A549 treated with AZD9567 at 1 μM for 4 hours (cell line): ENCODE data around the gene FBXW9. TPM values are rescaled to one million over a fixed set of nuclear protein-coding genes. Genes with fewer than 3 reads are reported as not detected.

Experiments
- total RNA-seq: library from RNA; stranded (reverse); fragments of 200-300 nt; extraction: Qiagen RNA extraction; gene quantifications from 5 replicates; pipeline ENCODE4 v1.2.3, GENCODE V29; 2022; ENCODE audit not compliant: insufficient read depth

The FBXW9 gene
- 11.4 to 14.6 TPM (median 13.9 TPM) in 5 replicates for total RNA-seq

GRCh38 chr19:12696366-12697335 is at the start of gene FBXW9:
Gene FBXW9 (minus strand): TSS chr19:12696631. CDS start chr19:12696581, 50 bp downstream.

GRCh38 chr19:12736995-12737834 is 40.8 kb upstream of the FBXW9 start, which contains the start of gene GET3:
Gene GET3 (plus strand): TSS chr19:12737497. CDS start chr19:12737506, 9 bp downstream.

DNA sequence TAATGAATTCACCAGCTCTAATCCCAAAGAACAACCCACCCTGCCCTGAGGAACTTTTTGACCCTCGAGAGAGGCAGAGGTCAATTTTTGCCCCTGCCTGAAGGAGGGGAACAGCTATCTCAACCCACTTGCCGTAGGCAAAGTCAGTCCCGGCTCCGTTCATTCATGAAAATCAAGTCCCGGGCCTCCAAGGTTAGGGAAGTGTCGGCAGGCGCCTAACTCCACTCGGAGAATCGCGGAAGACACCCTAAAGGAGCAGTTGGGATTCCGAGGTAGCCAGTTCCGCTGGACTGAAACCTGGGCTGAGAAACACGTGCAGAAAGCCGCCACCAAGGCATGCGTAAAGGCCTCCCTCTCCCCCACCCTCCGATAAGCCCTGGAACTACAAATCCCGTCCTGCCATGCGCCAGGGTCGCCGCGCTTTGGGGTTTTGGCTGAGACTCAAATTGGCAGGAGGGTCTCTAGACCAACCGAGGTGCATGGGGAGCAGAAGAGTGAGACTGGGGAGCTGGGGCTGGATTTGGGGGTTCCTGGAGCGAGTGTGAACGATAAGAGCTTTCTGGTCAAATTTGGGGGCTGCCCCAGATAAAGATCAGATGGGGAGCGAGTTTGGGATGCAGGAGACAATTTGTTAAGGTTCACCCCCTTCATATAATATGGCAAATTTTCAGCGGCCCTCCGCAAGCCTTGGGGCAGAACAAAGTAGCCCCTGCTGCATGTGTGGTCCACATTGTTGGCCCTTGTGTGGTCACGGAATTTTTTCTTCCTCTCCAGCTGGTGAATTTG is 27.4 kb upstream of the FBXW9 start, which contains the start of gene TNPO2:
Gene TNPO2 (minus strand): TSS at position 292 of the 786 bp plus-strand sequence. CDS start 2,955 bp downstream, outside the sequence.

DNA sequence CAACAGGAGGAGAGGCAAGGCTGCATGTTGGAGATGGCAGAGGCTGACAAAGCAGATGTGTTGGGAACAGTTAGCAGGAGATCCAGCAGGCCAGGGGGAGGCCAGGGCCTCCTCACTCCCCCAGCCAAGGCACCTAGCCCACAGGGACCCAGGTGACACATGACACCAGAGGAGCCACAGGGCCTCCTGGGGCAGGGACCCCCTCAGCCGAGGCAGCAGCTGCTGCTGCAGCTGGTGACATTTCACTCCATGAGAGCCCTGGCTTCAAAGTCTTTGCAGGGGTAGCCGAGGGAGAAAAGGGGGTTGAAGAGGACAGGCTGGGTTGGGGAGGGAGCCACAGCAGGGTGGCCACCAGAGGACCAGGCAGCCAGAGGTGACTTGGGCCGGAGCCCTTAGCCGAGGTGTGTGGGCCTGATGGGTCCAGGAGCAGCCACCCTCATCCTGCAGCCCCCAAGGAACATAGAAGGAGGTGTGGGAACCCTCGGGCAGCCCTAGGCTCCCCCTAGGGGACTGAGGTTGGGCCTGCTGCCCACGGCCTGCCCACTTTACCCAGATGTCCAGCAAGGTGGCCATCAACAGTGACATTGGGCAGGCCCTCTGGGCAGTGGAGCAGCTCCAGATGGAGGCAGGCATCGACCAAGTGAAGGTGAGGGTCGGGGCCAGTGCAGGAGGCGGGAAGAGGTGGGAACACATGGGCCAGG is 8.8 kb downstream of the FBXW9 start, which contains the start of gene GNG14:
Gene GNG14 (plus strand): TSS at position 503 of the 701 bp plus-strand sequence. CDS start 51 bp downstream, at position 554.

DNA sequence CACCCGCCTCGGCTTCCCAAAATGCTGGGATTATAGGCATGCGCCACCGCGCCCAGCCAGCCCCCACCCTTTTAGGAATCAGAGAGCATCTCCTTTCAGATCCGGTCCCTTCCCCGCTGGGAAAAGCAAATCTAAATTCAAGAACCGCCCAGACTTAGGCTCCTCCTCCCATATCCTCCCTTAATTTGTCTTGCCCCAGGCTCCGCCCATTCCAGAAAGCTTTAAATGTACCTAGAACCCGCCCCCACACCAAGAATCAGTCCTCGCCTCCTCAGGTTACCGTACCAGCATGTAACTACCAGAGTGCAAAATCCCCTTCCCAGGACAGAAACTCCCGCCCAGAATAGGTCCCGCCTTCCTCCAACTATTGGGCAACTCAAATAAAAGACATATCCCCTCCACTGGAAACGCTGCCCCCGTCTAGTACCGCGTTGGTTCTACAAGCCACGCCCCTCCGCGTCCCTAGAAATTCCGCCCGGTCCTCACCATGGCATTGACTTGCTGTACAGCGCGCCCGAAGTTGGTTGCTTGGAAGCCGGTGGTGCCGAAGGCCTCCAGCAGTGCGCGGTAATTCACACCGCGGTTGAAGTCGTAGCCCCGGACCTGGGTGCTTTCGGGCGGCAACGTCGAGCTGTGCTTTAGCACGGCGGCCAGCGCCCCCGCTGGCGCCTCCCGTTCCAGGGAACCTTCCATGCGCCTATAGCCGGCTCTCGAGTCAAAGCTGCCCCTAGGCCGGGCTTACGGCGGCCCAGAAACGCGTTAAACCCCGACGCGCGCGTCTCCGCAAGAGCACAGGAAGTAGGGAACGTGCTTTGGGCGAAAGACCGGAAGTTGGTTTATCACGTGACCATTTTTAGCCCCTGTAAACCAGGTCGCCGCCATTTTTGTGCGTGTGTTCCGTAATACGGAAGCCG is 15.1 kb downstream of the FBXW9 start, which contains the start of gene DHPS:
Gene DHPS (minus strand): TSS at position 807 of the 914 bp plus-strand sequence. CDS start 114 bp downstream, at position 693.

DNA sequence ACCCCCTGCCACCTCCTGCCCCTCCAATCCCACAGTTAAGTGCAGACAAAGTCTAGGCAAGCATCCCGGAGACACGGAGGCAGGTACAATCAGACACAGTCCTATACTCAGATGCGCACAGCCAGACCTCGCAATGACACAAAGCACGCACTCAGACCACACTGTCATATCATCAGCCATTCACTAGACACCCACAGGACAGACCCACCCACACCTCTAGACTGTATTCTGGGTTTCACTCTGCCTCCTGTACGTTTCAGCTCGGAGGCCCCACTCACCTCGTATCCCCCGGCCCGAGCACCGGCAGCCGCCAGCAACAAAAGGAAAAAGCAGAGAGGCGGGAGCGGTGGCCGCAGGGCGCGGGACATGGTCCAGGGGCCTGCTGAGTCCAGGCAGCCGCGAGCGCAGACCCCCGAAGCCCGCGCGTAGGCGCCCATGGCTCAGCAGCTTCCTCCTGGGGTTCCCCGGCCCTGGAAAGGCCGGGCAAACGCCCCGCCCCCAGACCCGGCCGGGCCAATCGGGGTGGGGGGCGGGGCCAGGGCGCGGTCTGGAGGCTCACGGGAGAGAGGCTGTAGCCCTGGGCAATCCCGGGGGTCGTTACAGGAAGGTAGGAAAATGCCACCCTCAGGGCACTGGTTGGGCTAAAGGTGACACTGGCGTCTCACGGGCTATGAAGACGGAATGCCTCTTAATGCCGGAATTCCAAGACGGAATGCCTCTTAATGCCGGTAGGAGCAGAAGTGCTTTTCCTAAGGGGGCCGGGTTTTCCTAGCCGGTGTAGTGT is 30.0 kb downstream of the FBXW9 start, which contains the start of the genes MAN2B1 and WDR83:
Gene MAN2B1 (minus strand): TSS at position 478 of the 784 bp plus-strand sequence. CDS start 41 bp downstream, at position 437.
Gene WDR83 (plus strand): TSS at position 543 of the 784 bp plus-strand sequence. CDS start 2,984 bp downstream, outside the sequence.

Other genes with a start within 250 kb of the FBXW9 start
- not detected in 5 replicates for gene ZNF709, start 211.8 kb downstream of the FBXW9 start, total RNA-seq
- gene ZNF564, start 145.1 kb downstream of the FBXW9 start, total RNA-seq: 1.8 to 2.4 TPM (median 2.1 TPM) in 5 replicates
- gene ZNF490, start 85.8 kb downstream of the FBXW9 start, total RNA-seq: 0.54 to 3.3 TPM (median 0.66 TPM) in 5 replicates
- 4.5 to 11.0 TPM (median 5.7 TPM) in 5 replicates for gene ZNF791, start 85.7 kb downstream of the FBXW9 start, total RNA-seq
- 19.1 to 30.7 TPM (median 22.0 TPM) in 5 replicates for gene MAN2B1, start 29.9 kb downstream of the FBXW9 start, total RNA-seq
- 8.4 to 11.5 TPM (median 10.0 TPM) in 5 replicates for gene WDR83, start 29.8 kb downstream of the FBXW9 start, total RNA-seq
- 29.7 to 49.1 TPM (median 48.2 TPM) in 5 replicates for gene DHPS, start 14.8 kb downstream of the FBXW9 start, total RNA-seq
- not detected in 5 replicates for gene GNG14, start 8.6 kb downstream of the FBXW9 start, total RNA-seq
- gene TNPO2, start 27.3 kb upstream of the FBXW9 start, total RNA-seq: 31.3 to 35.3 TPM (median 33.6 TPM) in 5 replicates
- gene TRIR, start 38.1 kb upstream of the FBXW9 start, total RNA-seq: 118 to 201 TPM (median 193 TPM) in 5 replicates
- 83.8 to 103 TPM (median 99.2 TPM) in 5 replicates for gene GET3, start 40.9 kb upstream of the FBXW9 start, total RNA-seq
- gene BEST2, start 55.2 kb upstream of the FBXW9 start, total RNA-seq: 0.59 to 1.0 TPM (median 0.79 TPM) in 4 of 5 replicates, not detected in the other
- gene HOOK2, start 78.9 kb upstream of the FBXW9 start, total RNA-seq: 9.8 to 14.0 TPM (median 12.8 TPM) in 5 replicates
- gene JUNB, start 94.9 kb upstream of the FBXW9 start, total RNA-seq: 110 to 185 TPM (median 160 TPM) in 5 replicates
- gene PRDX2, start 105.2 kb upstream of the FBXW9 start, total RNA-seq: 0.47 to 0.91 TPM (median 0.66 TPM) in 4 of 5 replicates, not detected in the other
- 9.1 to 13.7 TPM (median 11.8 TPM) in 4 of 5 replicates, not detected in the other for gene THSD8, start 105.4 kb upstream of the FBXW9 start, total RNA-seq
- 39.4 to 50.4 TPM (median 46.8 TPM) in 5 replicates for gene RNASEH2A, start 110.0 kb upstream of the FBXW9 start, total RNA-seq
- 0.08 to 0.09 TPM in 2 of 5 replicates, not detected in the others for gene RTBDN, start 137.9 kb upstream of the FBXW9 start, total RNA-seq
- 1.5 to 7.0 TPM (median 1.7 TPM) in 5 replicates for gene MAST1, start 141.9 kb upstream of the FBXW9 start, total RNA-seq
- 28.6 to 36.5 TPM (median 29.7 TPM) in 5 replicates for gene DNASE2, start 184.8 kb upstream of the FBXW9 start, total RNA-seq
- 0.05 to 0.07 TPM in 2 of 5 replicates, not detected in the others for gene KLF1, start 190.6 kb upstream of the FBXW9 start, total RNA-seq
- gene GCDH, start 194.5 kb upstream of the FBXW9 start, total RNA-seq: 9.2 to 21.4 TPM (median 9.9 TPM) in 5 replicates
- 0.25 to 1.8 TPM (median 0.42 TPM) in 5 replicates for gene SYCE2, start 222.7 kb upstream of the FBXW9 start, total RNA-seq
- gene FARSA, start 237.1 kb upstream of the FBXW9 start, total RNA-seq: 60.5 to 80.0 TPM (median 74.4 TPM) in 5 replicates
- 481 to 566 TPM (median 518 TPM) in 5 replicates for gene CALR, start 242.0 kb upstream of the FBXW9 start, total RNA-seq
- gene RAD23A, start 249.2 kb upstream of the FBXW9 start, total RNA-seq: 73.1 to 82.3 TPM (median 81.9 TPM) in 5 replicates